Omental fat pad (tissue), 4 donors: ENCODE data around the gene TPPP. TPM values are rescaled to one million over a fixed set of nuclear protein-coding genes. Genes with fewer than 3 reads are reported as not detected.

Source experiments
- ATAC-seq: fragments of 150-250 bp; one replicate; pipeline ENCODE4 v1.9.1; 2016; ENCODE audit warnings: mild to moderate bottlenecking, moderate library complexity; ENCODE audit not compliant: low FRiP score
- DNase-seq: peaks from one replicate; pipeline ENCODE4 v3.0.0-alpha.2; 2019; ENCODE audit warnings: low spot score
- CTCF ChIP-seq, 3 donors: fragments of 450-650 bp; IDR thresholded peaks; one replicate each; pipeline ENCODE4 v1.5.1; 2016 to 2017; ENCODE audit warnings: antibody characterized with exemption in 3 of 3, mild to moderate bottlenecking in 3 of 3, moderate library complexity in 2 of 3
- total RNA-seq, 4 donors: library from RNA; depleted of rRNA; stranded (reverse); fragments of >200 nt; gene quantifications; one replicate each; pipeline ENCODE4 v1.1.0, GENCODE V29; 2016

TPPP gene
- total RNA-seq, 4 donors from 2014 or later, result 3.9 to 7.8 (median 5.5) TPM

- no peak for TF ChIP-seq CTCF (IDR thresholded peaks at IDR 0.05)
- DNase-seq, result peak; percentile 1
- ATAC-seq, result no peak
Observed at GRCh38 chr5:620586-621180, 72.5 kb downstream of the TPPP start.

GRCh38 chr5:620152-620551 is 73.0 kb downstream of the TPPP start:
- DNase-seq, result no peak
- TF ChIP-seq CTCF (IDR thresholded peaks at IDR 0.05), result no peak
- no peak for ATAC-seq

- no peak for ATAC-seq
- DNase-seq, result no peak
- no peak for TF ChIP-seq CTCF (IDR thresholded peaks at IDR 0.05)
Observed at GRCh38 chr5:619444-619843, 73.7 kb downstream of the TPPP start.

GRCh38 chr5:618450-618849 is 74.7 kb downstream of the TPPP start:
- ATAC-seq (no peak), DNase-seq (no peak)
- no peak for TF ChIP-seq CTCF (IDR thresholded peaks at IDR 0.05)

- no peak for TF ChIP-seq CTCF (IDR thresholded peaks at IDR 0.05)
Observed at GRCh38 chr5:617896-618295, 75.3 kb downstream of the TPPP start.

GRCh38 chr5:616484-617039 is 76.6 kb downstream of the TPPP start:
- no peak for TF ChIP-seq CTCF (IDR thresholded peaks at IDR 0.05)
- ATAC-seq, result no peak
- peak; percentile 3 for DNase-seq

More at GRCh38 chr5:617896-618295, 75.3 kb downstream of the TPPP start:
- DNase-seq, result no peak
- no peak for ATAC-seq
